GM12872 (cell line): ENCODE measurements around the gene DLX5.

ENCODE experiments used
- CTCF ChIP-seq: IDR thresholded peaks from 3 replicates; pipeline ENCODE4 v1.5.1; 2011; ENCODE audit warnings: low read depth, mild to moderate bottlenecking, low read length, moderate library complexity; ENCODE audit not compliant: insufficient read depth

DLX5 gene

GRCh38 chr7:97006055-97006815 lies 18.4 kb downstream of the DLX5 start:
- TF ChIP-seq CTCF = no peak

GRCh38 chr7:97005183-97006054 lies 19.2 kb downstream of the DLX5 start, which contains the start of gene DLX6:
Gene DLX6, plus strand, starts transcription at chr7:97005553. Its CDS starts 425 bp downstream, at chr7:97005978.
- no peak for TF ChIP-seq CTCF

GRCh38 chr7:97004247-97005182 lies 20.1 kb downstream of the DLX5 start:
- no peak for TF ChIP-seq CTCF

GRCh38 chr7:97003262-97004246 lies 21.1 kb downstream of the DLX5 start:
- no peak for TF ChIP-seq CTCF

- TF ChIP-seq CTCF = no peak
Measured at GRCh38 chr7:97002555-97003261, 21.9 kb downstream of the DLX5 start.
